BE2C (cell line): ENCODE results near the gene ZNF766.

ENCODE experiments used
- DNase-seq: peaks from one replicate; pipeline ENCODE4 v3.0.0-alpha.2; 2020
- H3K27me3 ChIP-seq: fragments of 250-450 bp; sonication (Bioruptor Pico); 2 replicates; pipeline ENCODE4 v1.5.1; 2020; ENCODE audit warnings: mild to moderate bottlenecking
- H3K36me3 ChIP-seq: fragments of 250-450 bp; sonication (Bioruptor Pico); 2 replicates; pipeline ENCODE4 v1.5.1; 2020; ENCODE audit warnings: mild to moderate bottlenecking
- H3K4me1 ChIP-seq: fragments of 250-450 bp; sonication (Bioruptor Pico); 2 replicates; pipeline ENCODE4 v1.5.1; 2020
- H3K4me3 ChIP-seq: 2 replicates; pipeline ENCODE4 v1.5.1; 2011; ENCODE audit warnings: low read depth, low read length
- H3K9me3 ChIP-seq: fragments of 250-450 bp; sonication (Bioruptor Pico); 2 replicates; pipeline ENCODE4 v1.5.1; 2020
- TF ChIP-seq, protein P1 (sequence below): IDR thresholded peaks from 2 replicates; pipeline ENCODE4 v1.5.1; 2012; ENCODE audit warnings: mild to moderate bottlenecking, low read depth, low read length

Gene ZNF766

DNA sequence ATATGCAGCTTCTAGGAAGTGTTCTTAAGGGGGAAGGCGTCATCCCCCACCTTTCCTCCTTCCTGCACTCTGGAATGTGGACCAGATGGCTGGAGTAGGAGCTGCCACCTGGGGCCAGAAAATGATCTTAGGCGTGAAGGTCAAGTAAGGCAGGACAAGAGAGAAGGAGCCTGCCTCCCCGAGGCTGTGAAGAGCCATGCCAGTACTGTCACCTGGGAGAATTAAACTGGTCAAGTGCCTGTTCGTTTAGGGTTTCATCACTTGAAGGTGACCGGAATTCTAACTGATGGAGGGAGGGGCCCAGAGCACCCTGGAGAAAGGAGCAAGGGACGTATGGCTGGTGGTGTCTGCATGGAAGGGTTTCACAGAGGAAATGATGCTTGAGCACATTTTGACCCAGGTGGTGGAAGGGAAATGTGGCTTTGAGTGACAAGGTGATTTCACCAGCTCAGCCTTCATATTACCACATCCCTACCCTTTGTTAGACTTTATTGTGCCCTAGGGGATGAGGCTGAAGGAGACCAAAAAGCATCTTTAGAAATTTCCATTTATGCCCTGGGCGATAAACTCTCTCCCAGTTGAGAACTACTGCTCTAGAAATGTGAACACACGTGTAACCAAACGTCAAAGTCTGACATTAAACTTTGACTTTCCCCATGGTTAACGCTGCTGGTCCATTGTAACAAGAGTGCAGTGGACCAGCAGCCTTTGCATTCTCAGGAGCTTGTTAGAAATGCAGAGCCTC, 42.0 kb upstream of the ZNF766 start:
- H3K27me3 ChIP-seq = no peaks in the 10 kb centered on the region
- DNase-seq = no peak
- TF ChIP-seq, protein P1, sequence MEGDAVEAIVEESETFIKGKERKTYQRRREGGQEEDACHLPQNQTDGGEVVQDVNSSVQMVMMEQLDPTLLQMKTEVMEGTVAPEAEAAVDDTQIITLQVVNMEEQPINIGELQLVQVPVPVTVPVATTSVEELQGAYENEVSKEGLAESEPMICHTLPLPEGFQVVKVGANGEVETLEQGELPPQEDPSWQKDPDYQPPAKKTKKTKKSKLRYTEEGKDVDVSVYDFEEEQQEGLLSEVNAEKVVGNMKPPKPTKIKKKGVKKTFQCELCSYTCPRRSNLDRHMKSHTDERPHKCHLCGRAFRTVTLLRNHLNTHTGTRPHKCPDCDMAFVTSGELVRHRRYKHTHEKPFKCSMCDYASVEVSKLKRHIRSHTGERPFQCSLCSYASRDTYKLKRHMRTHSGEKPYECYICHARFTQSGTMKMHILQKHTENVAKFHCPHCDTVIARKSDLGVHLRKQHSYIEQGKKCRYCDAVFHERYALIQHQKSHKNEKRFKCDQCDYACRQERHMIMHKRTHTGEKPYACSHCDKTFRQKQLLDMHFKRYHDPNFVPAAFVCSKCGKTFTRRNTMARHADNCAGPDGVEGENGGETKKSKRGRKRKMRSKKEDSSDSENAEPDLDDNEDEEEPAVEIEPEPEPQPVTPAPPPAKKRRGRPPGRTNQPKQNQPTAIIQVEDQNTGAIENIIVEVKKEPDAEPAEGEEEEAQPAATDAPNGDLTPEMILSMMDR = no peak
- peaks cover 42% of the 10 kb centered on the region for H3K36me3 ChIP-seq
- no peak overlapping the region for H3K4me3 ChIP-seq
- H3K9me3 ChIP-seq = no peaks in the 10 kb centered on the region
- no peaks in the 10 kb centered on the region for H3K4me1 ChIP-seq

DNA sequence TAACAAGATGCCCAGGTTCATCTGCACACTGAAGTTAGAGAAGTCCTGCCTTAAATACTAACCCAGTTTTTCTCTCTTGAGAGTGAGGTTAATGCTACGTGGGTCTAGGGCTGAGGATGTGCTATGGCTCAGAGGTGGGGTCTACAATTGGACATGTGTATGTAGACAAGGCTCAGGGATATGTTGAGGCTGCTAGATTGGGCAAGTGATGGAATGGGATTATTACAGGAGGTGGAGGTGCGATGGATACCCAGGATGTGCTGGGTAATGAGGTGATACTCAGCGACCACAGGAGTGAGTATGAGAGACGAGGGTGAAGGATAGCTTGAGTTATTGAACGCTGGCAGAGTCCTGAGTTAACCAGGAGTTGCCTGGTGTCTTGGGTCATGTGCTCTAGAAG, 41.4 kb upstream of the ZNF766 start:
- no peak overlapping the region for H3K4me3 ChIP-seq
- H3K4me1 ChIP-seq = no peaks in the 10 kb centered on the region
- TF ChIP-seq, protein P1 = no peak
- peaks cover 36% of the 10 kb centered on the region for H3K36me3 ChIP-seq
- no peaks in the 10 kb centered on the region for H3K9me3 ChIP-seq
- no peak for DNase-seq
- no peaks in the 10 kb centered on the region for H3K27me3 ChIP-seq

DNA sequence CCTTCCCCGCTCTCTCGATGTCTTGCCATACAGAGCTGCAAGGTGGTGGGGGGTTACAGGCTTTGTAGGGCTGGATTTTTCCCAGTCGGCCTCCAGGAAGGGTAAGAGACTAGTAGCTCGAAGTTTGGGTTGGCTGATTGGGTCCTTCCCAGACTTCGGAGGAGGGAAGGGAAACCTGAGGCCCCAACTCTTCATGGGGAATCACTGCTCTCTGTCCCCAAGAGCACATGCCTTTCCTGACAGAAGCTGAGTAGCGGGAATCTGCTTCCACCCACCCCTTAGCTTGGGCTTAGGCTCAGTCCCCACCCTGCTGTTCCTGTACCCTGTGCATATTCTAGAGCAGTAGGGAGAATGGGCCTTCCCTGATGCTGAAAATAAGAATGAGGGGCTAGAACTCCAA, 39.9 kb upstream of the ZNF766 start:
- Histone ChIP-seq H3K4me1 (no peaks in the 10 kb centered on the region), H3K4me3 (no peak overlapping the region), H3K36me3 (peaks cover 21% of the 10 kb centered on the region), H3K9me3 (no peaks in the 10 kb centered on the region), H3K27me3 (no peaks in the 10 kb centered on the region)
- DNase-seq = no peak
- TF ChIP-seq, protein P1 = no peak

DNA sequence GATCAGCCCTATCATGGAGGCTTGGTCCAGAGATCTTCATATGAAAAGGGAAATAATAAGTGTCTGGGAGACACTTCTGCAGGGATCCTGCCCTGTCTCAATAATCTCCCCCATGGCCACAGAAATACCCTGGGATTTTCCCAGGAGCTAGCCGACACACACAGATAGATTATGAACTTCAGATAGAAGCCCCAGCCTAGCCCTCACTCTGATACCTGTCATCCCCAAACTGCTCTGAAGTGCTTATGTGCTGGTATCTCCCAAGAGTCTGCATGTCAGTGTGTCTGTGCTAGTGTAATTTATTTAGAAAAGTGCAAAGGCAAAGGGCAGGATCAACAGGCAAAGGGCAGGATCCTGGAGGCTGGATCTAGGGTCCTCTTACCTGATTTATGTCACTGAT, 38.7 kb upstream of the ZNF766 start:
- H3K27me3 ChIP-seq = no peaks in the 10 kb centered on the region
- no peaks in the 10 kb centered on the region for H3K9me3 ChIP-seq
- peaks cover 11% of the 10 kb centered on the region for H3K36me3 ChIP-seq
- DNase-seq = no peak
- no peaks in the 10 kb centered on the region for H3K4me1 ChIP-seq
- TF ChIP-seq, protein P1 = no peak
- H3K4me3 ChIP-seq = no peak overlapping the region

DNA sequence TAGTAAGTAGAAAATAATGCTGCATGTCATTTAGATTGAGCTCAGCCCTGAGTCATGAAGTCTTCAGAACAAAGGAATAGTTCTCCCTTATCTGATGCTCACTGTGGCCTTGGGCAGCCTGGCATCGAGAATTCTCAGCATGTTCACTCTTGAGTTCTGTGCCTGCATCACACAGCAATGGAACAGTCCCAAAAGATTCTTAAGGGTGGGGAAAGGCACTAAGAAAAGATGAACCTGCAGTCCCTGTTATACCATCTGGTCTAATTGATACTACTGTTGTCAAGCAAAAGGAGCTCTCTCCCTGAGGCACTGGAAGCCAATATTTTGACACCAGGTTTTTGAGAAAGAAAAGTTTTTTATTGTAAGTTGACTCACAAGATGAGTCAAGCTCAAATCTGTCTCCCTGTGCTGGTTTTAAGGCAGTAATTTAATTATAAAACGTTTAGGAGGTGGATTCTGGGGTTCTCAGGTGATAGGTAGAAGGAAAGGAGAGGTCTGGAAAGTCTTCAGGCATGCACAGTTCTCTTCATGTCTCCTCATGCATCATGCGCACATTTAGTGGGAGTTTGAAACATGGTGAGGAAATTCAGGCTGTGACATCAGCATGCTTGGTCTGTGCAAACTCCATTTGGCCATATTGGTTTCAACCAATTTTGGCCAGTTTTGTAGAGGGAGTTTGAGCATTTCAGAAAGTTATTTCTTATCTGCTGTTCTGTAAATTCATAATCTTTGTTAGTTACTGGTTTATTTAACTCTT, 38.1 kb upstream of the ZNF766 start:
- no peaks in the 10 kb centered on the region for H3K4me1 ChIP-seq
- H3K27me3 ChIP-seq = no peaks in the 10 kb centered on the region
- H3K4me3 ChIP-seq = no peak overlapping the region
- no peak for DNase-seq
- peaks cover 7% of the 10 kb centered on the region; the same call in 1 of the 2 replicates for H3K36me3 ChIP-seq
- no peaks in the 10 kb centered on the region for H3K9me3 ChIP-seq
- TF ChIP-seq, protein P1 = no peak

DNA sequence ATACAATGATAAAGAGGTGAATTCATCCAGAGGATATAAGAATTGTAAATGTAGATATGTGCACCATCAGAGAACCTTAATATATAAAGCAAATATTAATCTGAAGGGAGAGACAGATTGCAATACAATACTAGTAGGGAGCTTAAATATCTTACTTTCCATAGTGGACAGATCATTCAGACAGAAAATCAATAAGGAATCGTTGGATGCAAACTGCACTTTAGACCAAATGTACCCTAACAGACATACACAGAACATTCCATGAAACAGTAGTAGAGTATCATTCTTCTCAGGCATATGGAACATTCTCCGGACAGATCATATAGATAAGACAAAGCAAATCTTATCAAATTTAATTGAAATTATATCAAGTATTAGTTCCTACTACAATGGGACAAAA, 35.0 kb upstream of the ZNF766 start:
- no peaks in the 10 kb centered on the region for H3K4me1 ChIP-seq
- H3K27me3 ChIP-seq = no peaks in the 10 kb centered on the region
- no peaks in the 10 kb centered on the region for H3K9me3 ChIP-seq
- no peak for DNase-seq
- TF ChIP-seq, protein P1 = no peak
- H3K4me3 ChIP-seq = no peak overlapping the region
- H3K36me3 ChIP-seq = no peaks in the 10 kb centered on the region
